ENCODE data around the gene SMPD3.

Gene SMPD3

DNA sequence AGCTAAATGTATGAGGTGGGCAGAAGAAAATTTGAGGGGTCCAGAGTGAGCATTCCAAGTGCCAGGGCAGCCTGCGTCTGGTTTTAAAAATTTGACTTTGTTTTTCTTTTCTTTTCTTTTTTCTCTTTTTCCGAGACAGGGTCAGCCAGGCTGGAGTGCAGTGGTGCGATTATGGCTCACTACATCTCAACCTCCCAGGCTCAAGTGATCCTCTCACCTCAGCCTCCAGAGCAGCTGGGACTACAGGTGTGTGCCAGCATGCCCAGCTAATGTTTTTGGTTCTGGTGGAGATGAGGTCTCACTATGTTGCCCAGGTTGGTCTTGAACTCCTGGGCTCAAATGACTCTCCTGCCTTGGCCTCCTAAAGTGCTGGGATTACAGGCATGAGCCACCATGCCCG is 15.6 kb downstream of the SMPD3 start:
- no peak for DNase-seq

DNA sequence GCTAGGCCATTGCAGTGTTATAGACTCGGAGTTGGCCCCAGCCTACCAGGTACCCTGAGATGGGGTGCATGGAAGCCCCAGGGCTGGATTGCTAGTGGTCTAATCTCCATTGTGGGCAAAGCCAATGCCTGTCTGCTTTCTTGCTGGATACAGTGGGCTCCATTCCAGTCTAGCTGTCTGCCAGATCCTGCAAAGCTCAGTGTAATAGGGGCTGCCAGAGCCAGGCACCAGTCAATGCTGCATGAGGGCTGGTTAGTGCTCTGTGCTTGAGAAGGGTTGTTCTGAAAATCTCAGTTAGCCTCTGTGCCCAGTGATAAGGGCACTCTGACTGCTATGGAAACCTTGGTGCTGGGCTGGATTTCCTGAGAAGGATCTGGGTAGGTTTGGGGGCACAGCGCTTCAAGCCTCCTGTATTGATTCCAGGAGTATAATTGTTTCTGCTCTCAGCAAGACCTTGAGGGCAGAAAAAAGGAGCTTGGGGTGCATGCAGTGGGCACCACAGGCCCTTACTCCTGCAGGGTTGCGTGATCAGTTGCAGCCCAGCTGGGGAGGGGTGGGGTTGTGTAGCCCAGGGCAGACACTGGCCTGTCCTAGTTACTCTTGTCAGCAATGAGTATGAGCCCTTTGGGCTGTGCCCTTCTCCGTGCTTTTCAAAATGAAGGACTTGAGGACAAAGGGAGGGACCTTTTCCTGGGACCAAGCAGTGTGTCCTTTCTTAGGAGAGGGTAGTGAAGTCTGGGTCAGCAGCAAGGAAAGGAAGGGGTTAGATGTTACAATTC is 19.0 kb downstream of the SMPD3 start:
- DNase-seq, result no peak

DNA sequence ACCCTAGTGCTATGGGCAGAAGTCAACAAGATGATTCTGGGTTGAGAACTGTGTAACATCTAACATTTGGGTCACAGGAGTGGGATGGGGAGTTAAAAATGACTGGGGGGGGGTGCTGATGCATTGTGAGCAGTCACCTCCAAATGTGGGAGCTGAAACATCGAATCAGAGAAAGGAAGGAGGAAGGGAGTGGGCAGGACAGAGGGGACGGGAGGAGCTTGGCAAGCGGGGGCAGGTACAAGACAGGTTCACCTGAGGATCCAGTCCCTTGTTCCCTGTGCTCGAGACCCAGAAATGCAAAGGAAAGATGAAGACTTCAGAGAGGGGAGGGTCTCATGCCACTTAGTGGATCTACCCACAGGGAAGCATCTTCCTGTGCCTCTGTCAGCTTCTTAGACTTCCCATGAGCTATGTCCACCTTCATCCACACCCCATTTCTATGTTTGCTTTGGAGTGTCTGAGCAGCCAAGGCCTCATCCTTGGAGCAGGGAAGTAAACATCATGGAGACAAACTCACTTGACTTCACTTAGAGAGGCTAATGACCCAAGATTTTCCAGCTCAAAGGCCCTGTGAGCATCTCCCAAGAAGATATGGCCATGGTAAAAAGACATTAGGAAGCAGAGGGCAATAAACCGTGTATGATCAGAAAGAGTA is 20.5 kb downstream of the SMPD3 start:
- DNase-seq, result no peak

DNA sequence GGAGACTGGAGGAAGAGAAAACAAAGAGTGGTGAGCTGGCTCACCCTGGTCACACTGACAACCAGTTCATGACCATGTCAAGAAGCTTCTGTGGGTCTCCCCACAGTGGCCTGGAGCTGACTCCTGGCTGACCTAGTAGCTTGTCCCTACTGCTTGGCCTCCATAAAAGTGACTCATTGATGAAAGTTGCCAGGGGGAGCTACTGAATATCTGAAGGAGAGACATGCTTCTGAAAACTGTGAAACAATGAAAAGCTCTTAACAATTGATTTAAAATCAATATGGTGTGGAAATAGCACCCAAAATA is 22.0 kb downstream of the SMPD3 start:
- no peak for DNase-seq

DNA sequence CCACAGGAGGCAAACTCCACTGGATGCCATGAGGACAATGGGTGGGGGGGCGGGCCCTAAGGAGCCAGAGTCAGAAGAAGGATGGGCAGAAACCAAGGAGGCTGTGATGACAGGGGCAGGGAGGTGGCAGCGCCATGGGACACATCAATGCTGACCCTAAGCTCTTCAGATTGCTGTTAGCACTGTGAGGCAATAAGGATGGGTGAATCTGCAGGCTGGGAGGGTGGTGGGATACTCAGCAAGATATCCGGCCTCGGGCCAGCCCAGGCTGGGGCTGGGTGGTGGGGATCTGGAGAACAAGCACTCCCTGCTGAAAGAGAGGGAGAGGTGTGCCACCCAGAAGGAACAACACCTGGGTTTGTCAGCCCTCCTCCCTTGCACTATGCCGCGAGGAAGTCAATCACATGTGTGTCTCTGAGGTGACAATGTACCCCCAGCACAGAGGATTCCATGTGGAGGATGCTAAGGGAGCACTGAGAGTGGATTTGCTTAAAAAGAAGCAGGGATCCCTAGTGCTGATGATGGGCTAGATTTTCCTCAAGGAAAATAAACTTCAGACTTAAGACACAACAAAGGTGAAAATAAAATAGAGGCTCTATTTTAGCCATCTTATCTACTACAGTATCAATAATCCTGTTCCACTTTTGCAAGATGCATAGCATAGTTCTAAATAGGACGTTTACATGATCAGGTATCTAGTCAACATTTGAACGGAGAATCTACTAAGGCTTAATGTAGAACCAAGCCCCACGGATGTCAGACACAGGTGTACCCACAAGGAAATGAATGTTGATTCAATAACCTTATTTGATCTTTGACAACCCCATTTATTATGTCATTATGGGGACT is 22.6 kb downstream of the SMPD3 start:
- no peak for DNase-seq

DNA sequence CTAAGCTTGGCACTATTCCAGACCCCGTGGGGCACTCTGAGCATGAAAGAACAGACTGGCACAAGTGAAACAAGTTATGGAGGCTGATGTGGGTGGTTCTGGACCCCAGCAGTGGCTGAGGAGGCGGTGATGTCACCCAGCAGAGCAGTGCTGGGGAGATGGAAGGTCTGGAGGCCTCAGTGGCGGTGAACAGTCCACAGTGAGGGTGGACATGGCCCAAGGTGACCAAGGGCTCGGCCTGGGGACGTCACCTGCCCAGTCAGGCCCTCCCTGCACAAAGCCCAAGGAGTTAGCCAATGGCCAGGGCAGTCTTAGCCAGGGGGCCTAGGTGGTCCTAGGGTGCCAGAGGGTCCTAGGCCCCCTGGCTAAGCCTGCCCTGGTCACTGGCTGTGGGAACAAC is 24.5 kb downstream of the SMPD3 start:
- no peak for DNase-seq

DNA sequence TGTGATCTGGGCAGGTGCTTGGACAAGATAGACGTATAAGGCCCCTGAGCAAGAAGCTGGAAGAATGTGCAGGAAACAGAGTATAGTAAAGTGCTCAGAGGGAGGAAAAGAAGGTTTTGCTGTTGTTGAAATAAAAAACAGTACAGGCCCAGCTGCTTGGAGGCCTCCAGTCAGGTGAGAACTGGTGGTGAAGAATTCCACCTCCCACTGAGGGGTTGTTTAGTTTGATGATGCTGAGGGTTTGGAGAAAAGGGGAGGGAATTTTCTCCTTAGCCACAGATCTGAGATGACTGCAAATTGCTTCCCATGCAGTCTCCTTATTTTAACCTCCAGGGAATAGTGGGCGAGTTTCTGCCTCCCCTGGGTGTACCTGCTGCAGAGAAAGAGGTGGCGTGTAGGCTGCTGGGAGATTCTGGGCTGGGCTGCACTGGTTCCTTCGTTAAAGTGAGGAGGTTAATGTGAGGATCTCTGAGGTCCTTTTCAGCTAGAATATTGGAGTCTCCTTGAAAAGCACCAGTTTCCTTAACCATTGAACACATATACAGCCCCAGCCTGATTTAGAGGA is 25.8 kb downstream of the SMPD3 start:
- DNase-seq, result no peak

DNA sequence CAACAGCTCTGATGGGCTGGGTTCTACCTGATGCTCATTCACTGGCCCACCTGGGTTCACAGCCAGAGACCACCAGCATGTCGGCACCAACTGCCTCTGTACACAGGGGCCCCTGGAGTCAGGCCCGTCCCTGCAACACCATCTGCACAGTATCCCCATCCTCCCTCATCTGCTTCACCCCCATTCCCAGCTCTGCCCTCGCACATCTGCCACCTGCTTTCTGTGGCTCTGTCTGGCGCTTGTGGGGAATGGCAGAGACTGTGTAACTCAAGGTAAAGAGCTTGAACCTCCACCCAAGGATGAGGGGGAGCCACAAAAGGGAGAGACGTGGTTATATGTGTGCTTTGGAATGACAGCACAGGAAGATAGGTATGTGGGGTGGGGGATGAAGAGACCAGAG is 27.2 kb downstream of the SMPD3 start:
- DNase-seq, result no peak

DNA sequence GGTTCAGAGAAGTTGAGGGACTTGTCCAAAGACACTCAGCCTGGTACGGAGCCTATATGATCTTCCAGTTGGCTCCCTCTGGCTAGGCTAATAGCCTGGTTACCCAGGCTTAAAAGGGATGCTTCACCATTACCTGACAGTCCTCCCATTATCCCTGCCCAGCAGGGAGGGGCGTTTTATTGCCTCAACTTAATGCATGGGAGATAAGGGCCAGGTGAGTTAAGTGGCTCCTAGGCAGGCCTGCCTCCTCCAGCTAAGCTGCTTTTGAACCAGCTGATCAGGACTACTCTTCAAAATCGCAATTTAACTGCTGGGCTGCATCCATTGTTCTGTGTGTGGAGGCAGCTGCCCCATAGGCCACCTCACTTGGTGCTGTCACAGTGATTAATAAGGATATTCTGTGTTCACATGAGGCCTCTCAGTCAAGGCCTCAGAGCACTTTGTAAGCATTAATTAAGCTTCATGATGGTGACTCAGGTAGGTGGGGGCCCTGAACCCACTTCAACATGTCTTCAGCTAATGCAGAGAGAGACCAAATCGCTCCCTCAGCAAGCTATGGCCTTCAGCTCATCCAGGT is 27.9 kb downstream of the SMPD3 start:
- no peak for DNase-seq

DNA sequence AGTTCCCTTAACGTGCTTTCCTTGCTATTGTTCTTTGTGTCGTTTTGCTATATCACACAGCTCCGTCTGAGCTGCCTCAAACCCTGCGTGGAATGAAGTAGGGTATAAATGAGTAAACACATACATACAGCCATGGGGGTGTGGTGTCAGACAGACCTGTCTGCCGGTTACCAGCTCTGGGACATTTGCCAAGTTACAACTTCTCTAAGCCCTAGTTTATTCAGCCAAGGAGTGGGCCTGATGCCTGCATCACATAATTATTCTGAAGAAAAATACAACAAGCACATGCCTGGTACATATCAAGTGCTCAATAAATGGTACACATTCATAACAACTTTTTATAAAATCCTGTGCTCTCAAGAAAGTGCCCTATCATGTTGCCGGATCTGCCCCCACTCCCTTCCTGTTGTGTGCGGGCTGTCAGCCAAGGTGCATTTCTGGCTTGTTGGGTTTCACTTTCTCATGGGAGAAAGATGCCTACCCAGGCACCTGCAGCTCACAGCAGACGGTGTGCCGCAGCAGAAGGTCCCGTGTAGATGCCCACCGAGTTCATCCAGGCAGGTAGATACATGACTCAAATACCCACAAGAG is 30.5 kb downstream of the SMPD3 start:
- DNase-seq, result no peak

DNA sequence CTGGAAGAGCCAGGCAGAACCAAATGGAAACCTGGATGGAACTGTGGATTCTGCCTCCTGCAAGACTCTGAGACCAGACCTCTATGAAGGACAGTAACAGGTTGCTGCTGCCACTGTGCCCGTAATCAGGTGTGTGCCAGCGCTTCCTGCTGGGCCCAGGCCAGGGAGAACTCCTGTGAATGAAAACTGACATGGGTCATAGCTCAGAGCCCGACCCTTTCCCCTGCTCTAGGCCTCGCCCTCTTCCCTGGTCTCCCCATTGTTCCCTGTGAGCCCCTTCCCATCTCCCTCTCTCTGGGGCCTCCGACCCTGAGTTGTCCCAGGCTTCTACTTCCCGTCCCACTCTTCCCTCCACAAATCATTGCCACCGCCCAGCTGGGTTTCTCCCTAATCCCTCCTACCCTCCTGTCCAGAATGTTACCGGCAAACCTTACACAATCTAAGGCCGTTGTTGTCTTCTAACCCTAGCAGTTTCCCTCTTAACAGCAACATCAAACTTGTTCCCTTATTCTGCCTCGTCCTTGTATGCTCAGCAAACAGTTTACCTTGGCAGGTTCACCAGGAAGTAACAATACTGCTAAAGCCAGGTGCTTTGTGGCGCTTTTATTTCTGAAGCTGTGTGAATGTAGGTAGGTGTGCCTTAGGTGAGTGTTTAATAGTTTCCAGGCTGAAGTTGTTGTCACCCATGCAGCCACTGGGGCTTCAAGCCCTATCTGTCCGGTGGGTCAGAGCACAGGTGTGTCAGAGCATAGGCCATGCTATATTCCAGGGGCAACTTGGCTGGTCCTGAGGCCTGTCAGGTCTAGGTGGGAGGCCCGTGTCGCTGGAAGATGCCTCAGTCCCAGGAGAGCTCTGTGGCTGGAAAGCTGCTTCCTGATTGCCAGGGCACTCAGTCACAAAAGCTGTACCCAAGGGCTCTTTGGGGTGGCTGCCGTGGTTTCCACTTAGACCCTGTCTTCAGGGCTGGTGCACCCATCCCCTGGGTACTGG is 32.0 kb downstream of the SMPD3 start:
- DNase-seq, result no peak

DNA sequence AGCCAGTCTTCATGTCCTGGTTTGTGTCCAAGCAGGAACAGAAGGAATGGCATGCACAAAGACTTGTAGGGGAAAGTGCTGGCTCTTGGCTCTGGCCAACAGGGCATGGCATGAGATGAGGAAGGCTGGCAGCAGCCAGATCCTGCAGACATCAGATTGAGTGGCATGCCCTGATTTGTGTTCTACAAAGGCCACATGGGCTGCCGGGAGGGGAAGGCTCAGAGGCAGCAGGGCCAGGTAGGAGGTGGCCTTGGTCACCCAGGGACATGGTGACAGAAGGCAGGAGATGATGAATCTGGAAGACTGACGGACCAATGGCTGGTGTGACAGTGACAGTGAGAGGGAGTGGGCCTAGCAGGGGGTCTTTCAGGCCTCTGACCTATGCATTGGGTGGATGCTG is 33.7 kb downstream of the SMPD3 start:
- no peak for DNase-seq

DNA sequence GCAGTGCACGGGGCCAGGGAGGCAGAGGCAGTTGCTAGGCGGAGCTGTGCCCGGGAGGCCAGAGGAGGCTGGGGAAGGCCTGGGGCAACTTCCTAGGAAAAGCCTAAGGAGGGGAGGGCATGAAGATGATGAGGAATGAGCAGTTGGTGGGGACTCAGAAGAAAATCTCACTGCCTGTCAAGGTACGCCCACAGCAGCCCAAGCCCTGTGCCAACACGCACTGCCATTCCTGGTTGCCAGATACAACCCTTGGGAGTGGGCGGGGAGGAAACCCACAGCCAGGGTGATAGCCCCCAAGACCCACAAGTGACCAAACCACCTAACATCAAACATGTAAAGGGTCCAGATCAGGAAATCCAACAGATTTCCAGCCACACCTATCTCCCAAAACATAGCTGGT is 36.2 kb downstream of the SMPD3 start:
- DNase-seq, result no peak

DNA sequence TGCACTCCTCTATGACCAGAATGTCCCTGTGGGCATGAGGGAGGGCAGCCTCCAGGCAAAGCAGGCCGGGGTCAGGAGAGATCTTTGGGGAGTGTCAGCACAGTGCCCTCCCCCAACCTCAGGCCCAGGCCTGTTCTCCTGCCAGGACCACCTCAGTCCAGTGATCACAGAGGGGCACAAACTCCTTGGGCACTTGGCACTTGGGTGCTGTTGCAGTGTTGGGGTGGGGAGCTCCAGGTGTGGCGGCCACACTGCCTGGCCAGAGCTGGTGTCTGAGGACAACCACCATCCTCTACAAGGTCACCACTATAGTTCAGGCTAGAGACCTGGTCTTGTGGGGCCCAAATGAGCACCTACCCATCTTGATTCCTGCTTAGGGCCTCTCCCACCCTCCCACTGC is 37.2 kb downstream of the SMPD3 start:
- no peak for DNase-seq

DNA sequence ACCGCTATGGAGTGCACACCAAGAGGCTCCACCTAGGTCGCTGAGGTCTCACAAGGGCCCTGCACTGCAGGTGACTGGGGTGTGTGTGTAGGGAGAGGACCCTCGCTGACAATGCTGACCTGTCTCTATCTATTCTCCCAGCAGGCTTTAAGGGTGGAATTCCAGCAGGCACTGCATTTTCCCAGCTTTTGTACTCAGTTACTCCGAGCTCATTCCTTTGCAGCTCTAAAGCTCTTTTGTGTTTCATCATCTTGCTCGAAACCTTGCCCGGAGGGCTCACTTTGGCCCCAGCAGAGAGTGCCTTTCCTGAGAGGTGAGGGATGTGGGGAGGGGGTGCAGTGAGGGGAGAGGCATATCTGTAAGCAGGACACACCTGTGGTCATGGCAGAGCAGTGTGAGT is 39.3 kb downstream of the SMPD3 start:
- DNase-seq, result no peak

DNA sequence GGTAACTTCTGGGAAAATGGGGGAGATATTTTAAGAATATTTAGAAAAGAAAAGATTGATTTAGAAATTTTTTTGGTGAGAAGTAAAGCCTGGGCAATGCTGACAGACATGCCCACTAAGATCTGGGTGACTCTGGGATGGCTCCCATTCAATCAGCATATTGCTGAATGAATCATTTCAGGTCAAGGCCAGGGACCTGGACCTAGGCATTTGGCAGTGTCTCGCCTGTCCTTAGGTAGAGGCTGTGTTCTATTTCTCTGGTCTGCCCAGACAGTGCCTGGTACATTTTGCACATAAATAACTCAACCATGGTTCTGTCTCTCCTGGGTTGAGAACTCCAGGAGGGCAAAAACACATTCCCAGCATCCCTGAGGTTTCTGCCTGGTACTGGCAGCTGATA is 39.9 kb downstream of the SMPD3 start:
- DNase-seq, result no peak

DNA sequence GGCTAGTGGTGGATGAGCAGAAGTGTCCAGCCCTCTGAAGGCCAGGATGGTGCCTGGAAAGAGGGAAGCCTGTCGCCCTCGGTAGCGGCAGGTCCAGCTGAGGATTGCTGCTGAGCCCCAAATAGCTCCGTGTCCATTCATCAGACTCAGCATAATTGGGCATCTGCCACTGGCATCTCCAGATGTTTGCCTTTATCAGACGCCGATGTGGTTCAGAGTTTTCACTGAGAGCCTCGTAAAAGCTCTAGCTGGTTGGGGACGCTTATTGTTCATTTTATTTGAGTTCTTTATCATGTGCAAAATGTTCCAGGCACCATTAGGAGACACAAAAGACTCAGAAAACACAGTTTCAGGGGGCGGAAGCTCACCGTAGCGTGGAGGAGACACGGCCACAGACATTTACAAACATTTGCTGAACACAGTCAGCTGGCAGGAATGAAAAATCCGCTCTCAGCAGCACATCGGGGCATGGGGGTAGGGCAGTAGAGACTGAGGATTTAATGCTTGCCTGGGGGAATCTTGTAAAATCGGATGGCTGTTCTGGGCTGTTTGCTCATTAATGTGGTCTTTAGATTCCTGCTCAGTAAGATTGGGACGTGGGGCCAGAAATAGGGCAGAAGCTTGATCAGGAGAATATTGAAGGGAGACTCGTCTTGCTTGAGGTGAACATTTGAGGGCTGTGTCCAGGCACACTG is 41.7 kb downstream of the SMPD3 start:
- DNase-seq, result no peak

DNA sequence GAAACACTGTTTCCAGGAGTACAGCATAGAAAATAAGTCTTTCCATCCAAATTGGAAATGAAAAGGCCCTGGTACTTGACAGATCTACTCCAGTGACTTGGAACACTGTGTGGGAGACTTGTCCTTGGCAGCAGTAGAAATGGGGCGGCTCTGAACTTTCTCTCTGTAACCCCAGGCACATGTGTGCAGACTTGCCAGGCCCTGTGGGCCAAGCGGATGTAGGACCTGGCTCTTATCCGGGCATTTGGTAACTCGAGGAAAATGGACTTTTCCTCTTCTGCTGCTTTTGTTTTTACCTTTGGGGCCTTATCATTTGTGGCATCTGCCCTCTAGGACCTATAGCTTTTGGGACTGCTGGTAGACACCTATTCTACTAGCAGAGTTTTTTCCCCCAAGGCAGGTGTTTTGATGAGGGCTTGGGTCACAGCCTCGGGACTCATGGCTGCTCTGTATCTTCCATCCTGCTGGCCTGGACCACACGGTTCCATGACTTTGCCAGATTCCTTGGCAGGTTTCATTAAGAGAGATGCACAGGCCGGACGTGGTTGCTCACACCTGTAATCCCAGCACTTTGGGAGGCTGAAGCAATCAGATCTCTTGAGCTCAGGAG is 43.5 kb downstream of the SMPD3 start:
- no peak for DNase-seq

DNA sequence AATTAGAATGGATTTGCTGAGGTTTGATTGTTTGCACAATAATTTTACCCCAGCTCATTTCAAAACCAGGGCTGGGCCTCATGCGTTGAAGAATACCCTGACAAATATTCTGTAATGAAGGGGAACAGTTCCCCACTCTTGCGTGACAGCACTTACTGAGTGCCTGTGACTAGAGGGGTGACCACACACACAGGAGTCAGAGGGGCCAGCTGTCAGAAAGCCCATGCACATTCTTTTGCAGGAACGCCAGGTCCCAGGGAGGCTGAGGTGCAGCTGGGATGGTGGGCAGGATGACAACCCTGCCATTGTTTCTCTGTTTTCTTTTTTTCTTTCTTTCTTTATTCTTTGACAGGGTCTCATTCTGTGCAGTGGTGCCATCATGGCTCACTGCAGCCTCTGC is 44.6 kb downstream of the SMPD3 start:
- no peak for DNase-seq

DNA sequence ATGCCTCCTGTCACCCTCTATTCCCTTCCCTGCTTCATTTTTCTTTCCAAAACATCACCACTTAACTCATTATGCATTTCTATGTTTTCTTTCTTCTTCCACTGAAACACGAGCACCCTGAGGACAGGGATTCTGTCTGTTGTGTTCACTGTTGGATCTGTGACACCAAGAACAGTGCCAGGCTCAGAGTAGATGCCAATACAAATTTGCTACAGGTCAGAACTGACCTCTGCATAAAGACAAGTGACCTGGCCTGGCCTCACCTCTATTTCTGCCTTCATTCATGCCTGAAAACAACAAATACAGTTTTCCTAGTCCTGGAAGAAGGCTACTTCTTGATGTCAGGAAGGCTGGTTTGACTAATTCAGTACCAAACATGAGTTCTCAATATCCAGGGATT is 45.1 kb downstream of the SMPD3 start:
- DNase-seq, result no peak

DNA sequence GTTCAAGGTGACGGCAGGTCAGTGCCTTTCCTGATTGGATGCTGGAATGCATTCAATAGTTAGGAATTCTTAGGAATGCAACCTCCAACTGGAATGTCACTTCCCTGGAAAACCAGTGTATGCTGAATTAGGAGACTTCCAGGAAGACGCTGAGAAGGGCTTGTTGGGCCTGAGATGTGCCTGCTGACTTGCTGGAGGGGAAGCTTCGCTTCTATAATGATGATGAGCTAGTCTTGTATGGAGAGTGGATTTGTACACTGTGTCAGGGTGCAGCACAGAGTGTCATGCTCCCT is 45.6 kb downstream of the SMPD3 start:
- DNase-seq, result no peak

Data from cortex of kidney (tissue), 1 donor.